OCI-LY3 (cell line): ENCODE results near the gene ADAMTS6.

Experiments used
- CTCF ChIP-seq: fragments of 200-600, 300-600 bp; sonication (generic); IDR thresholded peaks from 2 replicates; pipeline ENCODE4 v1.5.1; 2014; ENCODE audit warnings: antibody characterized with exemption, low read length, low read depth
- EZH2phosphoT487 ChIP-seq: fragments of 200-600 bp; shearing (Covaris generic); IDR thresholded peaks from 2 replicates; pipeline ENCODE4 v1.6.1; 2018; ENCODE audit warnings: antibody characterized with exemption, mixed run types, low read depth

DNA sequence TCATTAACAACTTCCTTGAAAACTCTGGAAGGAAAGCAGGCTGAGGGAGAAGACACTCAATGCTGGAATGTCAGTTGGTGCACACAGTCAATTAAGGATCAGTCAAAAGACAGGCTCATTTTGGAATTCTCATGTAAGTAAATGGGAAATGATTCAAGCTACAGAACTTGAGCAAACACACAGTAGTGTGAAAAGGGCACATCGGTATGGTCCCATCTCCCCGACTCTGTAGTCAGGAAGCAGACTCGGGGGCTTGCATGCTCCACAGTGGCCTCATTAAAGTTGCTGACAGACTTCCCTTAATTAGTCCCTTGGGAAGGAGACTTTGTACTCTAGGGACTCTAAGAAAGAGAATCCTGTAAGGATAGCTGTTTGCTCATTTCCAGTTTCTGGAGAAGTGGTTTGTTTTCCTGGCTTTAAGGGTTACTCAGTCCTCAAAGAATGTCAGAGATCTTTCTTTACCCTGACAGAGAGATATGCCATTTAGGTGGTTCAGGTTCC, 339.2 kb downstream of the ADAMTS6 start:
- TF ChIP-seq CTCF (no peak), EZH2phosphoT487 (no peak)
